NB4 (cell line): ENCODE measurements around the gene HTR2A.

Experiments
- CTCF ChIP-seq: IDR thresholded peaks from one replicate; pipeline ENCODE4 v1.5.1; 2012; ENCODE audit warnings: low read depth, low read length
- POLR2A ChIP-seq: IDR thresholded peaks from 2 replicates; pipeline ENCODE4 v1.6.1; 2011; ENCODE audit warnings: mild to moderate bottlenecking; ENCODE audit not compliant: insufficient read length; ENCODE audit errors: extremely low read depth

- TF ChIP-seq POLR2A (no peak), CTCF (no peak)
These were observed 41.7 kb downstream of the HTR2A start for GRCh38 chr13:46855166-46855565.
